ENCODE data around the gene USP47. TPM values are rescaled to one million over a fixed set of nuclear protein-coding genes. Genes with fewer than 3 reads are reported as not detected.

Gene USP47
- total RNA-seq, 3 donors from 2014 or later = 82.9 to 118 (median 100.0) TPM

DNA sequence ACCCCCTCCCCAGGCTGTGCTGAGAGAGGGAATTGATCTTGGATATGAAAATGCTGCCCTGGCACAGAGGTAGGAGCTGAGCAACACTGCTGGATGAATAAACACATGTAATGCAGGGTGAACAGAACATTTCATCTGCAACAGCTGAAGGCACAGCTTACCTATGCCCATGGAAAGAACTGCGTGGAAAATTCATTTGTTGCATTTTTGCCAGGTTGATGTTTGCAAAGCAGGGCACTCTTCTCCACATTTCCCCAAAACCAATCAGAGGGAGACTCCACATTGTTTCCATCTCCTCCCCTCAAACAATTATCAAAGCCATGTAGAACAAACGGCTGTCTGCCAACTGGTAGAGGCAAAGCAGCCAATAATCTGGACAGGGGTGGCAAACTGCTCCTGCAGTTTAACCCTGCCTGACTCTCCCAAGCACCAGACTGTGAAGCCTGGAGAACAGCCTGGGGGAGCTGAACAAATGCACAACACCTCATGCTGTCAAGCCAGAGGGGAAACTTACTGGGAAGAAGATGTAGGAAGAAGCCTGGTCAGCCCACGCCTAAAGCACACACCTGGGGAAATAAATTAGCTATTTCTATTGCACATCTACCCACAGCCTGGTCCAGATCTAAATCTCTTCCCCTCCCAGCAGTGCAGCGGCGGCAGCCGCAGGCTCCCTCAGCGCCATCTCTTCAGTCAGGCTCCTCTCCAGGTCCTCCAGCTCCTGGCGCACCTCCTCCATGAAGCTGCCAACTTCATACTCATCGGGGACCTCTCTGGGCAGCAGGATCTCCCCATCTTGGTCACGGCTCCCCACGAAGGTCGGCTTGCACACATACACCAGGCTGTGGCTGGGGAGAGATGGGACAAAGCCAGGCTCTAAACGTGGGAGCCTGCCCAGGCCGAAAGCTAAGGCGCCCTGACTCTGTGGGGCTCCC, 122.3 kb downstream of the USP47 start:
- Histone ChIP-seq H3K9me3 (no peaks in the 10 kb centered on the region), H3K27ac (no peak overlapping the region), H3K4me3 (no peak overlapping the region), H3K4me1 (peaks cover 0 to 4% of the 10 kb centered on the region in 2 donors), H3K36me3 (no peaks in the 10 kb centered on the region), H3K27me3 (no peaks in the 10 kb centered on the region)
- DNase-seq (ENCODE audit: low spot score in 2 of 2) = no peak
- no peak for TF ChIP-seq POLR2A (IDR thresholded peaks at IDR 0.05)
- TF ChIP-seq POLR2AphosphoS5 (IDR thresholded peaks at IDR 0.05) = no peak
- TF ChIP-seq, protein P1, sequence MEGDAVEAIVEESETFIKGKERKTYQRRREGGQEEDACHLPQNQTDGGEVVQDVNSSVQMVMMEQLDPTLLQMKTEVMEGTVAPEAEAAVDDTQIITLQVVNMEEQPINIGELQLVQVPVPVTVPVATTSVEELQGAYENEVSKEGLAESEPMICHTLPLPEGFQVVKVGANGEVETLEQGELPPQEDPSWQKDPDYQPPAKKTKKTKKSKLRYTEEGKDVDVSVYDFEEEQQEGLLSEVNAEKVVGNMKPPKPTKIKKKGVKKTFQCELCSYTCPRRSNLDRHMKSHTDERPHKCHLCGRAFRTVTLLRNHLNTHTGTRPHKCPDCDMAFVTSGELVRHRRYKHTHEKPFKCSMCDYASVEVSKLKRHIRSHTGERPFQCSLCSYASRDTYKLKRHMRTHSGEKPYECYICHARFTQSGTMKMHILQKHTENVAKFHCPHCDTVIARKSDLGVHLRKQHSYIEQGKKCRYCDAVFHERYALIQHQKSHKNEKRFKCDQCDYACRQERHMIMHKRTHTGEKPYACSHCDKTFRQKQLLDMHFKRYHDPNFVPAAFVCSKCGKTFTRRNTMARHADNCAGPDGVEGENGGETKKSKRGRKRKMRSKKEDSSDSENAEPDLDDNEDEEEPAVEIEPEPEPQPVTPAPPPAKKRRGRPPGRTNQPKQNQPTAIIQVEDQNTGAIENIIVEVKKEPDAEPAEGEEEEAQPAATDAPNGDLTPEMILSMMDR (IDR thresholded peaks at IDR 0.05) = no peak
- intact Hi-C loops (cut with DNase I; ENCODE audit: low total_unique reads) = no loop called here

DNA sequence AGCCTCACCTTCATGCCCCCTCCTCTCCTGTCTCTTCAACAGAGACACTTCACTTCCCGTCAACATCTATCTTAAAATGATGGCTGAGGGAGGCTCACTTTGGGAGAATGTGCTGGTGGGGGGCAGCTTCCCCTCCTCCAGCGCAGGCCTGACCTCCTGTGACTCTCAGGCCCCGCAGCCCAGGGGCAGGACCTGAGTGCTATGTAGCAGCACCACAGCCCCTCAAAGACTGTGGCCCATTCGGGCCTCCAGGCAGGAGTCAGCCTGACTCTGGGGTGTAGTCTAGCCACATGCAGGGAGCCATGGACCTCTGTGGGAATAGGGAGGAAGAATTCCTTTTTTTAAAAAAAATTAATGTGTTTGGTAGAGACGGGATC, 123.0 kb downstream of the USP47 start:
- TF ChIP-seq, protein P1 (IDR thresholded peaks at IDR 0.05) = no peak
- TF ChIP-seq POLR2AphosphoS5 (IDR thresholded peaks at IDR 0.05) = no peak
- no peak for DNase-seq (ENCODE audit: low spot score in 2 of 2)
- Histone ChIP-seq H3K9me3 (no peaks in the 10 kb centered on the region), H3K27ac (no peak overlapping the region), H3K36me3 (no peaks in the 10 kb centered on the region), H3K27me3 (no peaks in the 10 kb centered on the region), H3K4me1 (peaks cover 0 to 4% of the 10 kb centered on the region in 2 donors), H3K4me3 (no peak overlapping the region)
- intact Hi-C loops (cut with DNase I; ENCODE audit: low total_unique reads) = no loop called here

DNA sequence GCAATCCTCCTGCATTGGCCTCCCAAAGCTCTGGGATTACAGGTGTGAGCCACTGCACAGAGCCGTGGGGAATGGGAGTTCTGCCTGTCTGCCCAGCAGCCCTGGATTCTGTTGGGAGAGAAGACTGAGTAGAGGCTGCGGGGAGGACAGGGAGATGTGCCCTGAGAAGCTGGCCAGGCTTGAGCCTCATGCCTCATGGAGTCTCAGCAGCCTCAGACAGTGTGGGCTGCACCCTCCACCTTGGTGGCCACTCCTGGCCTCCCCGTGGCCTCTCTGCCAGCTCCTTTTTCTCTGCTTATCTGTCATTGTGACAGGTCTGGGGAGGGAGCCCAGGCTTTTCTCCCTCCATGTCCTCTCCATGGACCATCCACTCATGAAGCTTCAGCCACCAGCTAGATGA, 123.4 kb downstream of the USP47 start:
- Histone ChIP-seq H3K36me3 (no peaks in the 10 kb centered on the region), H3K9me3 (no peaks in the 10 kb centered on the region), H3K27me3 (no peaks in the 10 kb centered on the region), H3K4me1 (peaks cover 0 to 4% of the 10 kb centered on the region in 2 donors), H3K4me3 (no peak overlapping the region), H3K27ac (no peak overlapping the region)
- intact Hi-C loops (cut with DNase I; ENCODE audit: low total_unique reads) = no loop called here
- no peak for DNase-seq (ENCODE audit: low spot score in 2 of 2)
- TF ChIP-seq, protein P1 (IDR thresholded peaks at IDR 0.05) = no peak
- TF ChIP-seq POLR2A (IDR thresholded peaks at IDR 0.05) = no peak
- no peak for TF ChIP-seq POLR2AphosphoS5 (IDR thresholded peaks at IDR 0.05)

DNA sequence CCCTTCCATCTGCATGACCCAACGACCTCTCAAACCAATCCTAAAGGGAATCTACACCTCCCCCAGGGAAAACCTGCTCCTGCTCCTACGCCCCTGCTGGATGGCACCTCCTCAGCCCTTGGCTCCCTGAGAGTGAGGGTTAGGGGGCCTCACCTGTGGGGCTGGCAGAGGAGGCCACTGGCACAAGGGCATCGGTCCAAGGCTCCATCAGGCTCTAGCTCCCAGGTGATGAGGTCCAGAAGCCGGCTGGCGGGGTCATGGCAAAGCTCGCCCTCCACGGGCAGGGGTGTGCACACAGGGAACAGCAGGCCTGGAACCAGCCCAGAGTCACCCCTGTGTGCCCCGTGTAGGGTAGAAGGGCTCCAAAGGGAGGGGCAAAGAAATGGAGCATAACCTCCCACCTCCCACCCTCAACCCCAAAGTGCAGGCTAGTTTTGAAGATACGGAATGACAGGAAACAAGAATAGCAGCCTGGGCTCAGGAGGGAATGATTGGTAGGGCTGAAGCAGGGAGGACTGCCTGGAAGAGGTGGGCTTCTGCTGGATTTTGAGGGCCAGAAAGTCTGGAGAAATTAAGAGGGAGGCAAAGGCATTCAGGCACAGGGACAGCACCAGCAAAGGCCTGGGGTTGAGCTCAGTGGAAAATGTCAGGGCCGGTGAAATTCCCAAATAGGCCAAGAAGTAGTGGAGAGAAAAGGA, 124.0 kb downstream of the USP47 start:
- Histone ChIP-seq H3K9me3 (no peaks in the 10 kb centered on the region), H3K36me3 (no peaks in the 10 kb centered on the region), H3K4me1 (peaks cover 0 to 4% of the 10 kb centered on the region in 2 donors), H3K4me3 (no peak overlapping the region), H3K27ac (no peak overlapping the region), H3K27me3 (no peaks in the 10 kb centered on the region)
- no peak for DNase-seq (ENCODE audit: low spot score in 2 of 2)
- intact Hi-C loops (cut with DNase I; ENCODE audit: low total_unique reads) = no loop called here
- TF ChIP-seq POLR2A (IDR thresholded peaks at IDR 0.05) (no peak), POLR2AphosphoS5 (IDR thresholded peaks at IDR 0.05) (no peak)
- TF ChIP-seq, protein P1 (IDR thresholded peaks at IDR 0.05) = no peak

DNA sequence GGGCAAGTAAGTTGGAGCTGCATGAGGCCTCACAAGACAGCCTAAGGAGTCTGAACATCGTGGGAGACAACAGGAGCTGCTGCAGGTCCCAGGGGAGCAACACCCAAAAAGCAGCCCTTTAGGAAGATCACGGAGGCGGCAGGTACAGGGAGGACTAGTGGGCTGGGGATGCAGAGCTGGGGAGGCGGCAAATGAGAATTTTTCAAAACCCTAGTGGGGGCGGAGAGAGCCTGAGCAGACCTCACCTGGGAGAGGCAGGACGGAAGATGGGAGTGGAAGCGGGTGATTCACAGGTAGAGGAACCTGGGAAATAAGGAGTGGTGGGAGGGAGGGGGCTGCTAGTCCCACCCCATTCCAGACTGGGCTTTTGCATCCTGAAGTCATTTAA, 124.6 kb downstream of the USP47 start:
- no peaks in the 10 kb centered on the region for H3K36me3 ChIP-seq
- intact Hi-C loops (cut with DNase I; ENCODE audit: low total_unique reads) = no loop called here
- H3K4me1 ChIP-seq = peaks cover 0 to 4% of the 10 kb centered on the region in 2 donors
- DNase-seq (ENCODE audit: low spot score in 2 of 2) = no peak
- no peak overlapping the region for H3K27ac ChIP-seq
- H3K4me3 ChIP-seq = no peak overlapping the region
- no peaks in the 10 kb centered on the region for H3K27me3 ChIP-seq
- TF ChIP-seq, protein P1 (IDR thresholded peaks at IDR 0.05) = no peak
- no peak for TF ChIP-seq POLR2A (IDR thresholded peaks at IDR 0.05)
- no peak for TF ChIP-seq POLR2AphosphoS5 (IDR thresholded peaks at IDR 0.05)
- no peaks in the 10 kb centered on the region for H3K9me3 ChIP-seq
